HUES6 (cell line): ENCODE data around the gene CASTOR1.
A peak's percentile ranks its signal among the peaks of the same experiment; 100 is the strongest.

Experiments used
- H3K27ac ChIP-seq: 2 replicates; pipeline ENCODE4 v1.7.0; 2013; ENCODE audit warnings: low read depth, mild to moderate bottlenecking, low read length, inconsistent platforms
- H3K27me3 ChIP-seq: 2 replicates; pipeline ENCODE4 v1.6.1; 2013; ENCODE audit warnings: low read length; ENCODE audit not compliant: control insufficient read depth, insufficient read depth
- H3K36me3 ChIP-seq: 2 replicates; pipeline ENCODE4 v1.6.1; 2013; ENCODE audit warnings: low read length; ENCODE audit not compliant: control insufficient read depth, insufficient read depth
- H3K4me1 ChIP-seq: 2 replicates; pipeline ENCODE4 v1.6.1; 2013; ENCODE audit warnings: low read length; ENCODE audit not compliant: control insufficient read depth, insufficient read depth
- H3K4me3 ChIP-seq: 2 replicates; pipeline ENCODE4 v1.5.1; 2013; ENCODE audit warnings: low read depth, low read length
- H3K9ac ChIP-seq: one replicate; pipeline ENCODE4 v1.6.1; 2013; ENCODE audit warnings: mild to moderate bottlenecking, low read length
- H3K9me3 ChIP-seq: 2 replicates; pipeline ENCODE4 v1.6.1; 2013; ENCODE audit warnings: low read depth, low read length; ENCODE audit not compliant: control insufficient read depth, insufficient read depth

The CASTOR1 gene

DNA sequence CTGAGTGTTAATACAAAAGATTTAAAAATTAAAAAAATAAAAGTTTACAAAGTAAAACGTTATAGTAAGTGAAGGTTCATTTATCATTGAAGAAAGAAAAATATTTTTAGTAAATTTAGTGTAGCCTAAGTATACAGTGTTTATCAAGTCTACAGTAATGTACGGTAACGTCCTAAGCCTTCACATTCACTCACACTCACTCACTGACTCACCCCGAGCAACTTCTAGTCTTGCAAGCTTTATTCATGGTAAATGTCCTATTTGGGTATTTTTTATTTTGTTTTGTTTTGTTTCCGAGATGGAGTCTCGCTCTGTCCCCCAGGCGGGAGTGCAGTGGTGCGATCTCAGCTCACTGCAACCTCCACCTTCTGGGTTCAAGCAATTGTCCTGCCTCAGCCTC lies 8.8 kb downstream of the CASTOR1 start:
- Histone ChIP-seq H3K27ac (no peak overlapping the region), H3K9ac (no peak overlapping the region), H3K9me3 (no peaks in the 10 kb centered on the region)

DNA sequence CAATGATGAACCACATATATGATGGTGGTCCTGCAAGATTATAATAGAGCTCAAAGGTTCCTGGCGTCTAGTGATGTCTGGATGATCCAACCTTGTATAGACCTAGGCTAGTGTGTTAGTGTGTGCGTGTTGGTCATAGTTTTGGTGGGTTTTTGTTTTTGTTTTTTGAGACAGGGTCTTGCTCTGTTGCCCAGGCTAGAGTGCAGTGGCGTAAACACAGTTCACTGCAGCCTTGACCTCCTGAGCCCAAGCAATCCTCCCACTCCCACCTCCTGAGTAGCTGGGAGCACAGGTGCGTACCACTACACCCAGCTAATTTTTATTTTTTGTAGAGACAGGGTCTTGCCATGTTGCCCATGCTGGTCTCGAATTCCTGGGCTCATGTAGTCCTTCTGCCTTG lies 9.4 kb downstream of the CASTOR1 start:
- H3K27me3 ChIP-seq, result no peaks in the 10 kb centered on the region
- H3K9ac ChIP-seq, result no peak overlapping the region
- H3K9me3 ChIP-seq, result no peaks in the 10 kb centered on the region
- H3K36me3 ChIP-seq, result no peaks in the 10 kb centered on the region
- no peak overlapping the region for H3K4me3 ChIP-seq
- peaks cover 6% of the 10 kb centered on the region; the same call in 1 of the 2 replicates for H3K4me1 ChIP-seq
- H3K27ac ChIP-seq, result no peak overlapping the region

More for the DNA sequence above, 8.8 kb downstream of the CASTOR1 start:
- Histone ChIP-seq H3K36me3 (no peaks in the 10 kb centered on the region), H3K27me3 (no peaks in the 10 kb centered on the region), H3K4me3 (no peak overlapping the region), H3K4me1 (peaks cover 6% of the 10 kb centered on the region; the same call in 1 of the 2 replicates)

DNA sequence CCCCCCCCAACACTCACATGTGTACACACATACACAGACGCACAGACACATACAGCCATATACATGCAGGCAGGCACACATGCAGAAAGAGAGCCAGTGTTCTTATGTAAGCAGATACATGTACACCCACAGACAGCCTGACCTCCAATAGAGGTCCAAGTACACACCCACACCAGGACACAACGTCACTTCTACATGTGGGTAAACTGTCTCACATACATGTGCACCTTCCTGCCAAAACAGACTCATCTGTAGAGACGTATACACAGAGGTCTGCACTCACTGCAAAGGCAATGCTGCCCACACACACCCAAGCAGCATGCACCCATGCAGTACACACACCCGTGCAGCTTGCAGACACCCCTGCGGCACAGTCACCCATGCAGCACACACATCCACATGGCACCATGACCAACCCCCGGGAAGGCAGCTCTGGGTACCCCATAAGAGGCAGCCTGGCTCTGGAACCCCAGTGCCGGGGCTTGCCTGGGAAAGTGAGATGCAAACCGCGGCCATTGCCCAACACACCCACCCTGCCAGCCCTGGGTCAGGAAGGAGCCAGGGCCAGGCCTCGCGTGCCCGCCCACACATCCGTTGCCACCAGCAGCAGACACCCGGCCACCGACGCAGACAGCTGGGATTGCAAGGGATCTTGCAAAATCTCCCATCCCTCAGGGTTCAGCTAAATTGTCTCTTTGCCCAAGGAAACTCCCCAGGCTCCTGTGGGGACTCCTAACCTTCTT lies 10.1 kb downstream of the CASTOR1 start:
- Histone ChIP-seq H3K36me3 (no peaks in the 10 kb centered on the region), H3K4me1 (peaks cover 6% of the 10 kb centered on the region; the same call in 1 of the 2 replicates), H3K9me3 (no peaks in the 10 kb centered on the region), H3K27ac (no peak overlapping the region), H3K9ac (no peak overlapping the region), H3K27me3 (no peaks in the 10 kb centered on the region), H3K4me3 (no peak overlapping the region)

DNA sequence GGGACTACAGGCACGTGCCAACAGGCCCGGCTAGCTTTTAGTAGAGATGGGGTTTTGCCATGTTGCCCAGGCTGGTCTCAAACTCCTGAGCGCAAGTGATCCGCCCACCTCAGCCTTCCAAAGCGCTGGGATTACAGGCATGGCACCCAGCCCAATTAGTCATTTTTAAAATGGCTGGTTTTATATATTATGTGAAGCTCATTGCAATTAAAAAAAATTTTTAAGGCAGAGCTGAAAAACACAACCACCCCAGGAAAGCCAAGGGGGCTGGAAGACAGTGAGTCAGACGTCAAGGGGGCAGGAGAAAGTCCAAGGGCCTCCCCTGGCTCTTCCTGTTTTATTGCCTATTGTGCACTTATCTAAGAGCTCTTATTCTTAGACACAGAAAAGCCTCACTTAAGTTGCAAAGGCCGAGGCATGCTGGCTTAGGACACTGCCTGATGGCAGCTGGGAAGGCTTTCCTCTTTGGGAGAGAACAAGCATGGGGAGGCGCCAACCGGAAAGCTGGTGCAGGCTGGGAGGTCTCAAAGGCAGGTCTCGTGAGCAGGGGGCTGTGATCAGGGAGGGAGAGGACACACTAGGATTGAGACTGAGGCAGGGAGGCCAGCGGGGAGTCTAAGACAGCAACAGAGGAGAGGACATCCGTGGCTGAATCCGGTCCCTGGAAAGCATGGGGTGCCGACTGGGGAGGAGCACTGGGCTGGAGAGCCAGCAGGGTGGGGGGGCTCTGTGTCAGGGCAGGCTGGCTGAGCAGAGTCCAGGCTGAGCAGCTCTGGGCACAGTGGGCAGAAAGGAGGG lies 11.6 kb downstream of the CASTOR1 start:
- Histone ChIP-seq H3K9me3 (no peaks in the 10 kb centered on the region), H3K27me3 (no peaks in the 10 kb centered on the region), H3K36me3 (no peaks in the 10 kb centered on the region), H3K4me1 (peaks cover 6% of the 10 kb centered on the region; the same call in 1 of the 2 replicates), H3K9ac (peak overlapping the region; percentile 60), H3K4me3 (no peak overlapping the region), H3K27ac (no peak overlapping the region)

DNA sequence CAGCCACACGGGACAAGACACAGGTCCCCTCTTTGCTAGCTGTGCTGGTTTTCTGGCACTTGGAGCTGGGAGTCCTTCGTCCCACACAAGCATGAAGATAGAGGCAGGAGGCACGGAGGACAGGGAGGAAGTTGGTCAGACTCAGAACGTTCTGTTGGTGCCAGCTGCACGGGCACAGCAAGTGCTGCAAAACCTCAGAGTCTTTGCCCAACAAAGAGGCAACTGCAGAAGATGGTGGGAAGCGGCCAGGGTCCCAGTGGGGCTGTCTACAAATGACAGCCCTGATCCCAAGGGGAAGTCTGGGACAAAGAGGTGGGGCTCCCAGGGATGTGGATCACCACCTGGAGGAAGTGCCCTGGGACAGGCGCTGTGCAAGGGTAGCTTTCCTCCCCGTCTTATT lies 13.3 kb downstream of the CASTOR1 start:
- no peak overlapping the region for H3K9ac ChIP-seq
- no peaks in the 10 kb centered on the region for H3K27me3 ChIP-seq
- H3K4me1 ChIP-seq, result peaks cover 6% of the 10 kb centered on the region; the same call in 1 of the 2 replicates
- no peak overlapping the region for H3K27ac ChIP-seq
- H3K9me3 ChIP-seq, result no peaks in the 10 kb centered on the region
- H3K4me3 ChIP-seq, result no peak overlapping the region
- H3K36me3 ChIP-seq, result no peaks in the 10 kb centered on the region

DNA sequence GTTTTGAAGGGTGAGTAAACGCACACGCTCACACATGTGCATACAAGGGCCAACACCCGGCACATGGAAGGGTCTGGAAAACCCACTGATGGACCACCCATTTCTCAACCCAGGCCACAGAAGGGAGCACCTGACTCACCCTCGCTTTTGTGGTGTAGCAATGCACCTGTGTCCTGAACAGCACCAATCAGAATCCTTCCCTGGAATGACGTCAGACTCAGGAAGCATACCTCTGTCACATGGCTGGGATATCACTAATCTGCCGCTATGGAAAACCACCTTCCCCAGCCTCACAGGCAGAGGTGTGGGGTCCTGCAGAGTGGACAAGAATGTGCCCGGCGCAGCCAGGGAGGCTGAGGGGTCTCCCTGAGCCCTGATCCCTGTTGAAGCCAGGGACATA lies 13.7 kb downstream of the CASTOR1 start:
- no peak overlapping the region for H3K9ac ChIP-seq
- peaks cover 6% of the 10 kb centered on the region; the same call in 1 of the 2 replicates for H3K4me1 ChIP-seq
- H3K27me3 ChIP-seq, result no peaks in the 10 kb centered on the region
- no peaks in the 10 kb centered on the region for H3K36me3 ChIP-seq
- H3K4me3 ChIP-seq, result no peak overlapping the region
- no peak overlapping the region for H3K27ac ChIP-seq
- H3K9me3 ChIP-seq, result no peaks in the 10 kb centered on the region

DNA sequence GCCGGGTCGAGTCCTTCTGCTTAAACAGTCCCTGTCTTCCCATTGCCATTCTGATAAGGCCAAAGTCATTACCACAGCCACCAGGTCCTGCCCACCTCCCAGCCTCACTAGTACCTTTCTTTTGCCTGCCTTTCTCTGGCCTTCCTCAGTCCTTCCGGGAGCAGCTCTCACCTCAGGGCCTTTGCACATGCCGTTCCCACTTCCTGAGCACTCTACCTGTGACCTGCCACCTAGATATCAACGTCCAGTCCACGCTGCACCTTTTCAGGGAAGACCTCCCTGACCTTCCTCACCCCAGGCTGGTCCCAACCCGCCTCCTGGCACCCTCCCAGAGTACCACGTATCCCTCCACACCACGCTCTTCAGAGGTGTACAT lies 14.9 kb downstream of the CASTOR1 start:
- H3K27me3 ChIP-seq, result no peaks in the 10 kb centered on the region
- H3K27ac ChIP-seq, result no peak overlapping the region
- no peaks in the 10 kb centered on the region for H3K9me3 ChIP-seq
- H3K4me1 ChIP-seq, result peaks cover 6% of the 10 kb centered on the region; the same call in 1 of the 2 replicates
- H3K36me3 ChIP-seq, result no peaks in the 10 kb centered on the region
- no peak overlapping the region for H3K4me3 ChIP-seq
- no peak overlapping the region for H3K9ac ChIP-seq

DNA sequence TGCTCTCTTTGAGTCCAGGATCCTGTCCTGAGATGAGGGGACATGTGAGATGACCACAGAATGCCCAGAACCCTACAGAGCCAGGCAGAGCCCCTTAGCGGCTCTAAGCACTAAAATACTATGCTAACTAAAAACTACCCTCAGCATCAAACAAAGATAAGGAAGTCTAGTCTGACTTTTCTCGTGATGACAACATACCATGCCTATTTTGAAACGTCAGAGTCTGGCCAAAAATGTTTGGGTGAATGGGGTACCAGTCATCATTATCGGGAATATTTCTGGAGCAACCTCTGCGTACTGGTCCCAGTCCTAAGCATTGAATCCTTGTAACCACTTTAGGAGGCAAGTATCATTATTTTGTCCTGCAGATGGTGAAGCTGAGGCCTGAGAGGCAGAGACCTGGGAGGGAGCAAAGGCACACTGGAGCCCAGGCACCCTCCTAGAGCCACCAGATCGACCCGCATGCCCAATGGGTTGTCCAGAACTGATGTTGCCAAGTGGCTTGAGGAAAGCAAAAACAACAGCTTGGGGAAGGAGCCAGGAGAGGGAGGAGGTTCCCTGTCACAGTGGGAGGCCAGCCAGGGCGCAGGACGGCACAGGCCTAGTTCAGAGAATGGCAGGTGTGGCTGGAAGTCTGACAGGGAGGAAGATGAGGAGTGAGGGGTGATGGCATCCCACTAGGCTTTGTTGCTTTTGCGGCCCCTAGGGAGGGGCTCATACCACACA lies 15.4 kb downstream of the CASTOR1 start:
- H3K9ac ChIP-seq, result no peak overlapping the region
- no peak overlapping the region for H3K27ac ChIP-seq
- peaks cover 6% of the 10 kb centered on the region; the same call in 1 of the 2 replicates for H3K4me1 ChIP-seq

DNA sequence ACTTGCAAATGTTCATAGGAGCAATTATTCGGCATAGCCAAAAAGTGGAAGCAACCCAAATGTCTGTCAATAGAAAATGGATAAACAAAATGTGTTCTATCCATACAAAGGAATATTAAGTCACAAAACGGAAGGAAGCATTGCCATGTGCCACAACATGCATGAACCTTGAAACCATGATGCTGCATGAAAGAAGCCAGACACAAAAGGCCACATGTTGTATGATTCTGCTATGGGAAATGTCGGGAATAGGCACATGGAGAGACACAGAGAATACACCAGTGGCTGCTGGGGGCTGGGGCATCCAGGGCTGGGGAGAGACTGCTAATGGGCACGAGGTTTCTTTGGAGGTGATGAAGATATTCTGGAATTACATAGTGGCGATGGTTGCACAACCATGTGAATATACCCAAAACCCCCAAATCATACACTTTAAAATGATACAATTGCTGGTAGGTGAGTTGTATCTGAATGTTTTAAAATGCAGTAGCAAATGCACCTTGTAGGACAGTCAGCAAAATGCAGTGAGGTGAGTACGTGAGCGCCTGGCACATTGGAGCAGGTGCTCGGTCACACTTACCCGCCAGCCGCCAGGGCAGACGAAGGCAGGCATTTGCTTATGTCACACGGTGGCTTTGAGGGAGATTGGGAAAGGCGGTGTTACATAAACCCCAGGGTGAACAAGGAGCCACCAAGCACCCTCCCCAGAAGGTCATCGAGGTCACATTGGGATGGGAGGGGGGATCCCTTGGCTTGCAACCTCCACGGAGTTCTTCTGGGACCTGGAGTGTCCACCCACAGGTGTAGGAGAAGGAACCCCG lies 16.3 kb downstream of the CASTOR1 start:
- Histone ChIP-seq H3K27me3 (no peaks in the 10 kb centered on the region), H3K4me1 (peaks cover 2% of the 10 kb centered on the region; the same call in 1 of the 2 replicates), H3K36me3 (no peaks in the 10 kb centered on the region), H3K27ac (no peak overlapping the region), H3K9me3 (no peaks in the 10 kb centered on the region), H3K4me3 (no peak overlapping the region), H3K9ac (no peak overlapping the region)

More for the DNA sequence above, 15.4 kb downstream of the CASTOR1 start:
- Histone ChIP-seq H3K27me3 (no peaks in the 10 kb centered on the region), H3K9me3 (no peaks in the 10 kb centered on the region), H3K4me3 (no peak overlapping the region), H3K36me3 (no peaks in the 10 kb centered on the region)

DNA sequence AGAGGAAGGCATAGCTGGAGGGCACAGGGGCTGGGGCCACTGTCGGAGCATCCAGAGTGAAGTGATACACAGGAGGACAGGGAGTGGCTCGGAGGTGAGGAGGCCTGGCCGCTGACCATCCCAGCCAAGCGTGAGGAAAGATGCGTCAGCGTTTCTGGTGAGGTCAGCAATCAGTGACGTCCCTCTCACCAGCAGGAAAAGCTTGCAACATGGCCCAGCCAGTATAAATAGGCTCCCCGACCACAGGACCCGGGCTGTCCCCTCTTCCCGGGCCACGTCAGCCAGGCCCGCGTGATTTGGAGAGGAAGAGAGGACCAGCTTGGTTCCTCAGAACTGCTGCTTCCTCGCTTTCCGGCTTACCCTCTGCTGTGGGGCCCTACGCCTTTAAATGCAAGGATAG lies 18.5 kb downstream of the CASTOR1 start:
- Histone ChIP-seq H3K9ac (no peak overlapping the region), H3K4me1 (peaks cover 2% of the 10 kb centered on the region; the same call in 1 of the 2 replicates), H3K4me3 (no peak overlapping the region), H3K9me3 (no peaks in the 10 kb centered on the region), H3K27ac (no peak overlapping the region), H3K36me3 (no peaks in the 10 kb centered on the region), H3K27me3 (no peaks in the 10 kb centered on the region)
